ENCODE data around the gene DDX5.
A peak's percentile ranks its signal among the peaks of the same experiment; 100 is the strongest.

DDX5 gene

DNA sequence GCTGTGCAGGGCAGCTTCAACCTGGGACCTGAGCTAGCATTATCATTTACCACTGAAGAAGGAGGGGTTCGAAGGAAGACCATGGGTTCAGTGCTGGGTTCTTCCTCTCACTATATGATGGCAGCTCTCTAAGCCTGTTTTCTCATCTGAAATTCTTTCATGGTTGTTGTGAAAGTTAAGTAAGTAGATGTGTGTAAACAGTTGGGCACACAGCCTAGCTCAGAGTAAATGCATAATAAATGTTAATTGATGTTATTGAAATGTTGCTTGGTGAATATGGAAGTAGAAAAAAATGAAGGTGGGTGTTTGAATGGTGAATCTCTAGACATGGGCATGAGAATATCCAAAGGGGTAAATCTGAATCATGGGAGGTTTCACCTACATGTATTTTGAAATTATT is 9.7 kb upstream of the DDX5 start:
- Histone ChIP-seq H3K27ac (no peak overlapping the region), H3K4me1 (no peaks in the 10 kb centered on the region), H3K4me2 (ENCODE audit: low read length) (no peak overlapping the region), H3K27me3 (ENCODE audit: control insufficient read depth, insufficient read depth, low read length) (no peaks in the 10 kb centered on the region), H3K79me2 (peaks cover 25% of the 10 kb centered on the region), H2AFZ (no peak overlapping the region), H3K9me3 (ENCODE audit: control insufficient read depth, low read length) (no peaks in the 10 kb centered on the region), H3K36me3 (ENCODE audit: control insufficient read depth, insufficient read depth, low read length) (no peaks in the 10 kb centered on the region), H3K4me3 (ENCODE audit: low read depth, low read length) (no peak overlapping the region), H3K9ac (no peak overlapping the region)
- TF ChIP-seq, protein P1, sequence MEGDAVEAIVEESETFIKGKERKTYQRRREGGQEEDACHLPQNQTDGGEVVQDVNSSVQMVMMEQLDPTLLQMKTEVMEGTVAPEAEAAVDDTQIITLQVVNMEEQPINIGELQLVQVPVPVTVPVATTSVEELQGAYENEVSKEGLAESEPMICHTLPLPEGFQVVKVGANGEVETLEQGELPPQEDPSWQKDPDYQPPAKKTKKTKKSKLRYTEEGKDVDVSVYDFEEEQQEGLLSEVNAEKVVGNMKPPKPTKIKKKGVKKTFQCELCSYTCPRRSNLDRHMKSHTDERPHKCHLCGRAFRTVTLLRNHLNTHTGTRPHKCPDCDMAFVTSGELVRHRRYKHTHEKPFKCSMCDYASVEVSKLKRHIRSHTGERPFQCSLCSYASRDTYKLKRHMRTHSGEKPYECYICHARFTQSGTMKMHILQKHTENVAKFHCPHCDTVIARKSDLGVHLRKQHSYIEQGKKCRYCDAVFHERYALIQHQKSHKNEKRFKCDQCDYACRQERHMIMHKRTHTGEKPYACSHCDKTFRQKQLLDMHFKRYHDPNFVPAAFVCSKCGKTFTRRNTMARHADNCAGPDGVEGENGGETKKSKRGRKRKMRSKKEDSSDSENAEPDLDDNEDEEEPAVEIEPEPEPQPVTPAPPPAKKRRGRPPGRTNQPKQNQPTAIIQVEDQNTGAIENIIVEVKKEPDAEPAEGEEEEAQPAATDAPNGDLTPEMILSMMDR (IDR thresholded peaks at IDR 0.05) = no peak

DNA sequence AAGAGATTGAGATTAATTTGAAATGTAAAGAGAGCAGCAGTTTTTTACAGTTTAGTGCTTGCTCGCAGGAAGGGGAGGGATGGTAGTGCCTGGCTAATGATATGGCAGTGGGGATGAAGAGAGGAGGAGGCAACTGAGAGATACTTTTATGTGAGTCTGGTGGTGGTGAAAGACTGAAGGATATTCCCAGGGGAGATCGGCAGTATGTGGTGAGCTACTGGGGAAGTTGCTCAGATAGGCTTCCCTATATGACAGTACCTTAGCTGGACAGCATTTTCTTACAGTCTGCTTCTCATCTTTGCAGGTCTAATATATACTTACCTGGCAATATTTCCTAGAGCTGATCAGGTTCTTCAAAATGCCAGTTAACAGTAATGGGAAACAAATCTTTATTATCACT is 9.3 kb upstream of the DDX5 start:
- Histone ChIP-seq H3K9ac (no peak overlapping the region), H3K4me1 (no peaks in the 10 kb centered on the region), H3K4me2 (ENCODE audit: low read length) (no peak overlapping the region), H3K36me3 (ENCODE audit: control insufficient read depth, insufficient read depth, low read length) (no peaks in the 10 kb centered on the region), H3K27me3 (ENCODE audit: control insufficient read depth, insufficient read depth, low read length) (no peaks in the 10 kb centered on the region), H2AFZ (no peak overlapping the region), H3K9me3 (ENCODE audit: control insufficient read depth, low read length) (no peaks in the 10 kb centered on the region), H3K79me2 (peaks cover 27% of the 10 kb centered on the region), H3K4me3 (ENCODE audit: low read depth, low read length) (no peak overlapping the region), H3K27ac (no peak overlapping the region)
- TF ChIP-seq, protein P1 (IDR thresholded peaks at IDR 0.05) = no peak

DNA sequence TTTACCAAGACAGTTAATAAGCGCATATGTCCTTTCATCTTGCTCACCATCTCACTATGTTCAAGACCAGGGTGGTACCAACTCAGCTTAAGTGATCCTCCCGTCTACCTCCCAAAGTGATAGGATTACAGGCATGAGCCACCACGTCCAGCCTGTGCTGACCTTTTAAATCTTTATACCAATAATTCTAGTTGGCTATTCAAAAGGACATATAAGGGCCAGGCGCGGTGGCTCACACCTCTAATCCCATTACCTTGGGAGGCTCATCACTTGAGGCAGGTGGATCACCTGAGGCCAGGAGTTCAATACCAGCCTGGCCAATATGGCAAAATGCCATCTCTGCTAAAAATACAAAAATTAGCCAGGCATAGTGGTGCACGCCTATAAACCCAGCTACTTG is 3.1 kb upstream of the DDX5 start:
- H3K27ac ChIP-seq = no peak overlapping the region
- no peaks in the 10 kb centered on the region for H3K27me3 ChIP-seq (ENCODE audit: control insufficient read depth, insufficient read depth, low read length)
- H2AFZ ChIP-seq = no peak overlapping the region
- no peak overlapping the region for H3K9ac ChIP-seq
- TF ChIP-seq, protein P1 (IDR thresholded peaks at IDR 0.05) = no peak
- peaks cover 6% of the 10 kb centered on the region for H3K4me1 ChIP-seq
- H3K36me3 ChIP-seq (ENCODE audit: control insufficient read depth, insufficient read depth, low read length) = no peaks in the 10 kb centered on the region
- H3K9me3 ChIP-seq (ENCODE audit: control insufficient read depth, low read length) = no peaks in the 10 kb centered on the region
- no peak overlapping the region for H3K4me2 ChIP-seq (ENCODE audit: low read length)
- no peak overlapping the region for H3K4me3 ChIP-seq (ENCODE audit: low read depth, low read length)
- H3K79me2 ChIP-seq = peaks cover 51% of the 10 kb centered on the region

DNA sequence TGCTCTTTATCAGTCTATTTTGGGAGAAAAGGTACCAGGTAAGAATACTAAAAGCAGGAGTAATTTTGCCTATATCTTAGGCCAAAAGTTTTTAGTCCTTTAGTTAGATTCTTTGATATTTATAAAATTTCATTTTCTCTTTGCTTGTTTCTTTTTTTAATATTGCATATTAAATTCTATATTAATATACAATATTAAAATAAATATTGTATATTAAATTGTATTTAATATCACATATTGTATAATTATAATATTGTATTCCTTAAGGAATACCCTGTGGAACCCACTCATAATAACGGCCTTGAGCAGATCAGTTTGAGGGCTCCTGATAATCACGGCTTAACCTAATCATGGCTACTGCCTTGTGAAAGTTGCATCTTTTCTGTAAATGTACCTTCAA is 2.6 kb upstream of the DDX5 start:
- Histone ChIP-seq H3K79me2 (peaks cover 55% of the 10 kb centered on the region), H3K27me3 (ENCODE audit: control insufficient read depth, insufficient read depth, low read length) (no peaks in the 10 kb centered on the region), H2AFZ (no peak overlapping the region), H3K9ac (no peak overlapping the region), H3K27ac (no peak overlapping the region), H3K4me3 (ENCODE audit: low read depth, low read length) (peak overlapping the region; percentile 100), H3K9me3 (ENCODE audit: control insufficient read depth, low read length) (no peaks in the 10 kb centered on the region), H3K4me2 (ENCODE audit: low read length) (no peak overlapping the region), H3K4me1 (peaks cover 11% of the 10 kb centered on the region), H3K36me3 (ENCODE audit: control insufficient read depth, insufficient read depth, low read length) (no peaks in the 10 kb centered on the region)
- TF ChIP-seq, protein P1 (IDR thresholded peaks at IDR 0.05) = no peak

DNA sequence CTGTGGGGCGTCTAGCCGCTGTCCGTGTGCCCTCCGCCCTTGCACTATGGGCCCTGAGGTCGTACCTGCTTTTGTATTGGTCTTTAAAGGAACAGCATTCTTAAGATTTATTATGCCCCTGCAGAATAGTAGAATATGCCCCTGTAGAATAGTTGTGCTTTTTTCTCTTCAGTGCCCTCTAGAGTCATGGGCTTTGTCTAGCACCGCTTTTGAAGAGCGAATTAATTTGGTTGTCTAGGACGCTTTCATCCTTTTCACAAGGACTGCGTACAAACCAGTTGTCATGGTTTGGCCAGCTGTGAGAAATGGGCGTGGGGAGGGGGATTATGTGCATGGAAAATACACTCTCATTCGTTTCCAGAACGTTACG is 1.3 kb upstream of the DDX5 start:
- H3K27ac ChIP-seq = peak overlapping the region; percentile 99
- peak overlapping the region; percentile 76 for H2AFZ ChIP-seq
- peaks cover 21% of the 10 kb centered on the region for H3K4me1 ChIP-seq
- peak overlapping the region; percentile 75 for H3K4me2 ChIP-seq (ENCODE audit: low read length)
- TF ChIP-seq, protein P1 (IDR thresholded peaks at IDR 0.05) = peak; percentile 43
- H3K4me3 ChIP-seq (ENCODE audit: low read depth, low read length) = peak overlapping the region; percentile 100
- H3K36me3 ChIP-seq (ENCODE audit: control insufficient read depth, insufficient read depth, low read length) = no peaks in the 10 kb centered on the region
- H3K9ac ChIP-seq = peak overlapping the region; percentile 49
- no peaks in the 10 kb centered on the region for H3K9me3 ChIP-seq (ENCODE audit: control insufficient read depth, low read length)
- H3K27me3 ChIP-seq (ENCODE audit: control insufficient read depth, insufficient read depth, low read length) = no peaks in the 10 kb centered on the region
- H3K79me2 ChIP-seq = peaks cover 57% of the 10 kb centered on the region
